ENCODE data around the gene CCDC183. TPM values are rescaled to one million over a fixed set of nuclear protein-coding genes. Genes with fewer than 3 reads are reported as not detected.

The CCDC183 gene
- total RNA-seq, 4 donors from 2014 or later: 1.1 to 10.3 (median 2.3) TPM

DNA sequence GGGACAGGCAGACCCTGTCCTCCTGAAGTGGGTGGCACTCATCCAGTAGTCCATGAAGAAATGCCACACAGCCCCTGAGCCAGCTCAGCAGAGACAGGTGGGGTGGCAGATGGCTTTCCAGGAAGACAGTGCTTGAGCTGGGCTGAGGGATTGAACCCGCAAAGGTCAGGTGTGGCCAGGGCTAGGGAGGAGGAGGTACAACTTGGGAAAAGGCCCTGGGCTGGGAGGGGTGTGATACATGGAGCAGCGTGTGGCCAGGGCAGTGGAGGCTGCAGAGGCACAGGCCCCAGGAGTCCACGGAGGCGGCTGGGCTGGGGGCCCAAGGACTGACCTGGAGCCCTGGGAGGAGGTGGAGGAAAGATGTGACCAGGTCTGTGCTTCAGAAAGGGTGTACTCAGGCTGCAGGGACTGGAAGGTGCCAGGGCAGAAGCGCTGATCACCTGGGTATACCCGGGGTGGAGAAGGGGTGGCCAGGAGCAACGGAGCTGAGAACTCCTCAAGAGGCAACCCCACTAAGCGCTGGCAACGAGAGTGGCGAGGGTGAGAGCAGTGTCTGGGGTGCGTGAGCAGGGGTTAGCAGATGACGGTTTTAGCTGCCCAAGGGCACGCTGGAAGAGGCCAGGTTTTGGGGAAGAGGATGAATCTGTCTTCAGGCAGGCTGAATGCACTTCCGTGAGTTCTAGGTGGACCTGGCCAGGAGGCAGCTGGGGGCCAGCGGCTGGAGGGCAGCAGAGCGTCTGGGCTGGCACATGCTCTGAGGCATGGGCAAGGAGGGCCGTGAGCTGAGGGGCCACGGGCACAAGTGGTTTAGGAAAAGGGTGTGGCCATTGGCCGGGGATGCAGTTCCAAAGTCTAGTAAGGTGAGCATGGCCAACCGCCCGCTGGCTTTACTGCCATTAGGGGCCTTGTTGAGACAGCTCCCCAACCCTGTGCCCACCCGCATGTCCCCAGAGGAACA is 7.7 kb downstream of the CCDC183 start:
- DNase-seq (ENCODE audit: low spot score in 2 of 2): no peak
- Histone ChIP-seq H3K4me3 (no peak overlapping the region), H3K4me1 (peaks cover 43% of the 10 kb centered on the region), H3K9me3 (no peaks in the 10 kb centered on the region), H3K27ac (no peak overlapping the region), H3K27me3 (peaks cover 27% of the 10 kb centered on the region), H3K36me3 (no peaks in the 10 kb centered on the region)
- TF ChIP-seq POLR2A (IDR thresholded peaks at IDR 0.05) (no peak), EP300 (IDR thresholded peaks at IDR 0.05) (no peak), POLR2AphosphoS5 (IDR thresholded peaks at IDR 0.05) (no peak)
- TF ChIP-seq, protein P1, sequence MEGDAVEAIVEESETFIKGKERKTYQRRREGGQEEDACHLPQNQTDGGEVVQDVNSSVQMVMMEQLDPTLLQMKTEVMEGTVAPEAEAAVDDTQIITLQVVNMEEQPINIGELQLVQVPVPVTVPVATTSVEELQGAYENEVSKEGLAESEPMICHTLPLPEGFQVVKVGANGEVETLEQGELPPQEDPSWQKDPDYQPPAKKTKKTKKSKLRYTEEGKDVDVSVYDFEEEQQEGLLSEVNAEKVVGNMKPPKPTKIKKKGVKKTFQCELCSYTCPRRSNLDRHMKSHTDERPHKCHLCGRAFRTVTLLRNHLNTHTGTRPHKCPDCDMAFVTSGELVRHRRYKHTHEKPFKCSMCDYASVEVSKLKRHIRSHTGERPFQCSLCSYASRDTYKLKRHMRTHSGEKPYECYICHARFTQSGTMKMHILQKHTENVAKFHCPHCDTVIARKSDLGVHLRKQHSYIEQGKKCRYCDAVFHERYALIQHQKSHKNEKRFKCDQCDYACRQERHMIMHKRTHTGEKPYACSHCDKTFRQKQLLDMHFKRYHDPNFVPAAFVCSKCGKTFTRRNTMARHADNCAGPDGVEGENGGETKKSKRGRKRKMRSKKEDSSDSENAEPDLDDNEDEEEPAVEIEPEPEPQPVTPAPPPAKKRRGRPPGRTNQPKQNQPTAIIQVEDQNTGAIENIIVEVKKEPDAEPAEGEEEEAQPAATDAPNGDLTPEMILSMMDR (IDR thresholded peaks at IDR 0.05): no peak
- 85% methylated on average over 19 of the region's 22 CpGs for WGBS

- H3K27ac ChIP-seq: no peak overlapping the region
These were observed 8.5 kb downstream of the CCDC183 start for GRCh38 chr9:136804509-136805206.

DNA sequence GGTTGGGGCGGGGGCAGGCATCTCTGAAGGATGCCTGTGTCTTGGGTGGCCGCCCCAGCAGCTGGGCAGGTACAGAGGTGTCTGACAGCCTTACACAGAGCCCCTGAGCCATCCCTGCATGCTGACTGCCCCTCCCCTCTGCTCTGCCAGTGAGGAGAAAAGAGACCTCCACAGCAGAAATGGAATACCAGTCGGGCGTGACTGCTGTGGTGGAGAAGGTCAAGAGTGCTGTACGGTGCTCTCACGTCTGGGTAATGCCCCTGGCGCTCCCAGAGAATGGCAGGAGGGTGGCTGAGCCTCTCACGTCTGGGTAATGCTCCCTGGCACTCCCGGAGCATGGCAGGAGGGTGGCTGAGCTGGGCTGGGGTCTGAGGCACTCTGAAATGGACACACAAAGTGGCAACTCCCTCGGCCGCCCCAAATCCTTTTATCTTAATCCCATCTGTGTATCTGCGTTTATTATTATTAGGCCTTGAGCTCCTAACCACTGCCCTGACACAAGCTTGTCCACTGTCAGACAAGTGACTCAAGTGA is 9.1 kb downstream of the CCDC183 start:
- Histone ChIP-seq H3K4me3 (no peak overlapping the region), H3K9me3 (no peaks in the 10 kb centered on the region), H3K27ac (no peak overlapping the region), H3K36me3 (no peaks in the 10 kb centered on the region), H3K4me1 (peaks cover 44% of the 10 kb centered on the region), H3K27me3 (peaks cover 15% of the 10 kb centered on the region)
- peak in 1 of 2 donors; percentile 45 for DNase-seq (ENCODE audit: low spot score in 2 of 2)
- TF ChIP-seq POLR2A (IDR thresholded peaks at IDR 0.05) (no peak), POLR2AphosphoS5 (IDR thresholded peaks at IDR 0.05) (no peak), EP300 (IDR thresholded peaks at IDR 0.05) (no peak)
- TF ChIP-seq, protein P1 (IDR thresholded peaks at IDR 0.05): no peak
- 96% methylated on average over 5 of the region's 12 CpGs for WGBS

More at GRCh38 chr9:136804509-136805206, 8.5 kb downstream of the CCDC183 start:
- TF ChIP-seq, protein P1 (IDR thresholded peaks at IDR 0.05): no peak
- TF ChIP-seq POLR2AphosphoS5 (IDR thresholded peaks at IDR 0.05) (no peak), EP300 (IDR thresholded peaks at IDR 0.05) (no peak), POLR2A (IDR thresholded peaks at IDR 0.05) (no peak)
- Histone ChIP-seq H3K9me3 (no peaks in the 10 kb centered on the region), H3K4me1 (peaks cover 44% of the 10 kb centered on the region), H3K27me3 (peaks cover 19% of the 10 kb centered on the region), H3K36me3 (no peaks in the 10 kb centered on the region), H3K4me3 (no peak overlapping the region)
- 93% methylated on average over 10 of the region's 20 CpGs for WGBS
- DNase-seq (ENCODE audit: low spot score in 2 of 2): peak in 1 of 2 donors; percentile 62

DNA sequence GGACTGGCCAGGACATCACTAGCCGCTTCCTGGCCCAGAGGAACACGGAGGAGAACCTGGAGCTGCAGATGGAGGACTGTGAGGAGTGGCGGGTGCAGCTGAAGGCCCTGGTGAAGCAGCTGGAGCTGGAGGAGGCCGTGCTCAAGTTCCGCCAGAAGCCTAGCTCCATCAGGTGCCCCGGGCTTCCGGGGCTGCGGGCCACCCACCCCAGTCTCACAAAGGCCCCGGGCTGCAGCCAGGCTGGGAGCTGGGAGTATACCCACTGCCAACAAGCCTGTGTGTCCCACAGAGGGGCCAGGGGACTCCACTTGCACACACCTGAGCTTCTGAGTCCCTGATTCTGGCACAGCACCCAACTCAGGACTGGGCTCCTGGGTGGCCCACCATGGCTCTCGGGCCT is 9.9 kb downstream of the CCDC183 start:
- WGBS: 98% methylated on average over 7 of the region's 10 CpGs
- H3K9me3 ChIP-seq: no peaks in the 10 kb centered on the region
- no peak for DNase-seq (ENCODE audit: low spot score in 2 of 2)
- H3K4me1 ChIP-seq: peaks cover 41% of the 10 kb centered on the region
- H3K27me3 ChIP-seq: peaks cover 10% of the 10 kb centered on the region
- H3K27ac ChIP-seq: no peak overlapping the region
- no peaks in the 10 kb centered on the region for H3K36me3 ChIP-seq
- no peak overlapping the region for H3K4me3 ChIP-seq
- TF ChIP-seq POLR2A (IDR thresholded peaks at IDR 0.05) (no peak), POLR2AphosphoS5 (IDR thresholded peaks at IDR 0.05) (no peak), EP300 (IDR thresholded peaks at IDR 0.05) (no peak)
- TF ChIP-seq, protein P1 (IDR thresholded peaks at IDR 0.05): no peak

All from suprapubic skin (tissue), 4 donors.